ENCODE measurements around the gene SAE1.

Gene SAE1

DNA sequence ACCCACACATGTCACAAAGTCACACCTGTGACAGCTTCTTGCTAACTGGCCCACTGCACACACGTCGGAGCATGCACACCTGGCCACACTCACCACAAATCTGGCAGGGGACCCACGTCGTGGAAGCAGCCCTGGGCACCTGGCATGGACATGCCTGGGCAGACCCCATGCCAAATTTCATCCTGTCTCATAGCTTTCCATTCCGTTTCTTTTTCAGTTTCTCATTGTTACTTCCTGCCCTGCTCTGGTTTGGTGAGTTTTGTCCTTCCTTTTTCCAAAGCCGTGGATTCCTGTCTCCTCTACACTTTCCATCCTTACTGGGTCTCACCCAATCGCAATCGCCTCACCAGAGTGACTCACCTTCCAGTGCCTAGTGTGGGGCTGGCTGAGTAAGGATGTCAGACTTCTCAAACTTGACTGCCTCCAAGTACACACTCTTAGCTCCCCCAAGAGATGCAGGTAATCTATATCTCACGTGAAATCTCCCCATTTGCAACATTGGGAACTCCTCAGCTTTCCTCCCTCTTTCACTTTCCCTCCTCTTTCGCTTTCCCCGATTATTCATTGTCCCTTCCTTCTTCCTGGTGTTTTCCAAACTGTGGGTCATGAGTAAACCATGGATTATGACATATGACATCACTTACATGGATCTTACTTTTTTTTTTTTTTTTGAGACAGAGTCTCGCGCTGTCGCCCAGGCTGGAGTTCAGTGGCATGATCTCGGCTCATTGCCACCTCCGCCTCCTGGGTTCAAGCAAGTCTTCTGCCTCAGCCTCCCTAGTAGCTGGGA, 102.0 kb downstream of the SAE1 start:
- H3K4me3 ChIP-seq (ENCODE audit: control insufficient read depth, low read depth, low read length): peak overlapping the region; percentile 42
- no peak for TF ChIP-seq CTCF (IDR thresholded peaks at IDR 0.05; ENCODE audit: control insufficient read depth, insufficient read depth, low read depth, low read length, missing control alignments)
- DNase-seq (ENCODE audit: low read depth): no peak

- TF ChIP-seq CTCF (IDR thresholded peaks at IDR 0.05; ENCODE audit: control insufficient read depth, insufficient read depth, low read depth, low read length, missing control alignments): no peak
- no peak for DNase-seq (ENCODE audit: low read depth)
- no peak overlapping the region for H3K4me3 ChIP-seq (ENCODE audit: control insufficient read depth, low read depth, low read length)
These were observed 105.5 kb downstream of the SAE1 start for GRCh38 chr19:47236072-47236675.

DNA sequence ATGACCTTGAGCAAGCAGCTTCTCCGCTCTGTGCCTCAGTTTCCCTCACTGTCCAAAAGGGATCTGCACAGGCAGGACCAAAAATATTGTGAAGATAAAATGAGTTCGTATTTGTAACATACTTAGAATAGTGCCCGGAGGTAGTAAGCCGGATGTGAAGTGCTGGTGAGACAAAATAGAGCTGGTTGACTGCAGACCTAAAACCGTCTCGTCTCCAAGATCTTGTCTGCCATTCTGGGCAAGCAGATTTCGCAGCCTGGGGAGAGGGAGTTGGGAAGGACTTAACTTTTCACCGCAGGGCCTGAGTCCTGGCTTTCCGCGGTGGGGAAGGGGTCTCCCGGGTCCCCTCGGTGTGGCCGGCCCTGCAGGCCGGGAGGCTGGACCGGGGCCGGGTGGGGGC, 108.5 kb downstream of the SAE1 start:
- DNase-seq (ENCODE audit: low read depth): no peak
- TF ChIP-seq CTCF (IDR thresholded peaks at IDR 0.05; ENCODE audit: control insufficient read depth, insufficient read depth, low read depth, low read length, missing control alignments): no peak
- H3K4me3 ChIP-seq (ENCODE audit: control insufficient read depth, low read depth, low read length): no peak overlapping the region

- TF ChIP-seq CTCF (IDR thresholded peaks at IDR 0.05; ENCODE audit: control insufficient read depth, insufficient read depth, low read depth, low read length, missing control alignments): no peak
- peak overlapping the region; percentile 27 for H3K4me3 ChIP-seq (ENCODE audit: control insufficient read depth, low read depth, low read length)
- DNase-seq (ENCODE audit: low read depth): no peak
These were observed 109.1 kb downstream of the SAE1 start for GRCh38 chr19:47239610-47240296.

- DNase-seq (ENCODE audit: low read depth): no peak
- H3K4me3 ChIP-seq (ENCODE audit: control insufficient read depth, low read depth, low read length): no peak overlapping the region
- TF ChIP-seq CTCF (IDR thresholded peaks at IDR 0.05; ENCODE audit: control insufficient read depth, insufficient read depth, low read depth, low read length, missing control alignments): no peak
These were observed 109.9 kb downstream of the SAE1 start for GRCh38 chr19:47240556-47240955.

DNA sequence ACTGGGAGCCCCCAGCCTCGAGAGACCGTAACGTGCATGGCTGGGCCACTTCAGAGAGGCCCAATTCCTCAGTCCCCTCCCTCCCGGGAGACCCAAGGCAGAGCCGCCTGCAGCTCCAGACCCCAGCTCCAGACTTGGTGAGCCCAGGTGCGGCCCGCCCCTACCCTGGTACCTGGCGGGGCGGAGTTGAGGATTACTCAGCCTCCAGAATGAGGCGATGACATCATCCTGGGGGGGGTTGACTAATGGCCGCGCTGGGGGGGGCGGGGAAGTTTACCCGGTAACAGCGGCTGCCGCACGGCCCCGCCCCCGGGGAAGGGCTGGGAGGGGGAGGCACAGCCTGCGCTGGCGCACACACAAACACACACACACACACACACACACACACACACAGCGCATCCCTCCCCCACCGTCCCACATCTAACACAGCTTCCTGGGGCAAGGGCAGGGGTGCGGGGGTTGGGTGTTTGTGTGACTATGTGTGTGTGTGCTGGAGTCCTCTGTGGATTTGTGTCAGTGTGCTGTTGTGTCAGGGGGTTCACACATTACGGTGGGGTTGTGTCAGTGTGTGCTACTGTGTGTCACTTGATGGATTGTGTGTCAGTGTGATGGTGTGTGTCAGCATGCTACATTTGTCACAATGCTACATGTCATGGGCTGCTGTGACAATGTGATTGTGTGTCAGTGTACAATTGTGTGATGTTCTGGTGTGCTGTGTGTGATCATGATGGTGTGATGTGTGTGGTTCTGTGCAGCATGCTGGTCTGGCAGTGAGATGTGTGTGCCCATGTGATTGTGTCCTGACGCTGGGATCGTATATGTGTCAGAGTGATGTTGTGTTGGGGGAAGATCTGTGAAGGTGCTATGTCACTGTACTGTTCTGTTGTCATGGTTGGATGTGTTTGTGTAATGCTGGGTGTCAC, 110.6 kb downstream of the SAE1 start:
- DNase-seq (ENCODE audit: low read depth): no peak
- no peak for TF ChIP-seq CTCF (IDR thresholded peaks at IDR 0.05; ENCODE audit: control insufficient read depth, insufficient read depth, low read depth, low read length, missing control alignments)
- H3K4me3 ChIP-seq (ENCODE audit: control insufficient read depth, low read depth, low read length): peak overlapping the region; percentile 9

Measured in AG09309 (cell line).